Panc1 (cell line): ENCODE measurements around the gene PRF1. TPM values are rescaled to one million over a fixed set of nuclear protein-coding genes. Genes with fewer than 3 reads are reported as not detected.

Experiments
- ATAC-seq: fragments of 200-7000 bp; cut with Tn5 transposase; 2 replicates; pipeline ENCODE4 v1.9.1; 2020; ENCODE audit warnings: mild to moderate bottlenecking, moderate library complexity
- BruUV-seq: library from RNA; stranded (reverse); fragments of 400-500 nt; replicated peaks from 2 replicates; lab custom pipeline; 2021; lab: Mats Ljungman, UMichigan
- CTCF ChIA-PET: fragments of 300-600 bp; sonication (Branson Sonifier 250); formaldehyde crosslinking; loops from one replicate; lab custom pipeline; 2022; ENCODE audit warnings: antibody characterized with exemption; lab: Charles Lee
- POLR2A ChIA-PET: fragments of 300-600 bp; sonication (Branson Sonifier 250); formaldehyde crosslinking; loops from one replicate; lab custom pipeline; 2022; ENCODE audit warnings: antibody characterized with exemption; lab: Charles Lee
- DNase-seq: peaks from one replicate; pipeline ENCODE4 v3.0.0-alpha.2; 2010; ENCODE audit warnings: low read depth, low spot score
- H3K27ac ChIP-seq: 2 replicates; pipeline ENCODE4 v1.5.1; 2011; ENCODE audit warnings: mild to moderate bottlenecking, low read length, inconsistent platforms
- H3K27me3 ChIP-seq: fragments of 200-500 bp; sonication (Bioruptor generic); 2 replicates; pipeline ENCODE4 v1.6.0; 2014; ENCODE audit warnings: low read length, inconsistent platforms; ENCODE audit not compliant: control insufficient read depth, insufficient read depth
- H3K36me3 ChIP-seq: fragments of 200-500 bp; sonication (Bioruptor generic); 2 replicates; pipeline ENCODE4 v1.5.1; 2014; ENCODE audit warnings: inconsistent platforms, mild to moderate bottlenecking, low read length, moderate library complexity; ENCODE audit not compliant: control insufficient read depth, insufficient read depth
- H3K4me1 ChIP-seq: 2 replicates; pipeline ENCODE4 v1.5.1; 2011; ENCODE audit warnings: inconsistent platforms, mild to moderate bottlenecking, low read length, moderate library complexity; ENCODE audit not compliant: control insufficient read depth, insufficient read depth
- H3K4me3 ChIP-seq, 2 experiments: 2 replicates each; pipeline ENCODE4 v1.5.1; 2011 to 2012; ENCODE audit warnings: low read depth in 2 of 2, low read length in 2 of 2, mild to moderate bottlenecking in 2 of 2, inconsistent platforms in 1 of 2, moderate library complexity in 1 of 2
- H3K9me3 ChIP-seq: fragments of 200-500 bp; sonication (Bioruptor generic); 2 replicates; pipeline ENCODE4 v1.5.1; 2014; ENCODE audit warnings: low read depth, mild to moderate bottlenecking, inconsistent platforms, low read length, moderate library complexity; ENCODE audit not compliant: control insufficient read depth, insufficient read depth
- CTCF ChIP-seq: fragments of 450-650 bp; IDR thresholded peaks from 2 replicates; pipeline ENCODE4 v1.5.1; 2017; ENCODE audit warnings: mild to moderate bottlenecking
- POLR2AphosphoS5 ChIP-seq: IDR thresholded peaks from 2 replicates; pipeline ENCODE4 v1.6.1; 2012; ENCODE audit warnings: mild to moderate bottlenecking, low read depth, low read length, moderate library complexity
- SIN3A ChIP-seq: IDR thresholded peaks from 2 replicates; pipeline ENCODE4 v1.6.1; 2012; ENCODE audit warnings: low read depth, mild to moderate bottlenecking, low read length, moderate library complexity, borderline replicate concordance; ENCODE audit not compliant: insufficient read depth
- TCF7L2 ChIP-seq: IDR thresholded peaks from 2 replicates; pipeline ENCODE4 v1.6.1; 2011; ENCODE audit warnings: mild to moderate bottlenecking, low read depth, low read length, inconsistent platforms
- in situ Hi-C: cut with HindIII; loops from 2 replicates; pipeline ENCODE4 v1.10.0; 2016; ENCODE audit warnings: low sequenced_read_pairs, low pct_unique_long_range_greater_than_20kb
- intact Hi-C: fragments of 100-400 bp; cut with micrococcal nuclease; formaldehyde crosslinking; loops from one replicate; pipeline ENCODE4 v1.10.0; 2022; ENCODE audit not compliant: unreplicated experiment
- total RNA-seq: library from RNA; stranded (reverse); gene quantifications from one replicate; pipeline ENCODE4 v1.2.1, GENCODE V29; 2021; ENCODE audit not compliant: unreplicated experiment
- TF ChIP-seq, protein P1 (sequence below), 2 experiments: IDR thresholded peaks; 2 replicates each; pipeline ENCODE4 v1.6.1; 2011 to 2012; ENCODE audit warnings: low read depth in 2 of 2, control low read depth in 1 of 2, low read length in 1 of 2, mild to moderate bottlenecking in 1 of 2, moderate library complexity in 1 of 2; ENCODE audit not compliant: insufficient read depth in 1 of 2

PRF1 gene
- total RNA-seq, 1 experiment from 2014 or later: not detected

DNA sequence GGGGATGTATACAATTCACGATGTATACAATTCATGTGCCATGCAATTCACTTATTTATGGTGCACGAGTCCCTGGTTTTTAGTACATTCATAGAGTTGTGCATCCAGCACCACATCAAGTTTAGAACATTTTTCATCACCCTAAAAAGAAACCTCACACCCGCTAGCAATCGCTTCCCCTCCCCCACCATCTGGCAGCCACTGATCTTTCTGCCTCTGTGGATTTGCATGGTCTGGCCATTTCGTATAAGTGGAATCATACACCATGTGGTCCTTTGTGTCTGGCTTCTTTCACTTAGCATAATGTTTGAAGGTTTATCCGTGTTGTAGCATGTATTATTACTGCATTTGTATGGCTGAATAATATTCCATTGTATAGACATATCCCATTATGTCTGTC, 52.1 kb downstream of the PRF1 start:
- DNase-seq (no peak), ATAC-seq (no peak)
- H3K27ac ChIP-seq: no peak overlapping the region
- ChIA-PET POLR2A (no interaction called here), CTCF (interaction anchor here (0.5 to 1.5 kb wide), 4 partner anchors 9 to 211 kb away, joined by 3 to 7 read pairs (median 4); no protein-coding TSS in a partner anchor)
- H3K9me3 ChIP-seq: no peaks in the 10 kb centered on the region
- in situ Hi-C loops: no loop called here
- H3K4me1 ChIP-seq: no peaks in the 10 kb centered on the region
- BruUV-seq: no TSS peak
- no peaks in the 10 kb centered on the region for H3K27me3 ChIP-seq
- intact Hi-C loops: loop anchor here (2.0 kb wide), 2 partner anchors 208 to 330 kb away; no protein-coding TSS in a partner anchor
- no peak for TF ChIP-seq POLR2AphosphoS5
- TF ChIP-seq, protein P1, sequence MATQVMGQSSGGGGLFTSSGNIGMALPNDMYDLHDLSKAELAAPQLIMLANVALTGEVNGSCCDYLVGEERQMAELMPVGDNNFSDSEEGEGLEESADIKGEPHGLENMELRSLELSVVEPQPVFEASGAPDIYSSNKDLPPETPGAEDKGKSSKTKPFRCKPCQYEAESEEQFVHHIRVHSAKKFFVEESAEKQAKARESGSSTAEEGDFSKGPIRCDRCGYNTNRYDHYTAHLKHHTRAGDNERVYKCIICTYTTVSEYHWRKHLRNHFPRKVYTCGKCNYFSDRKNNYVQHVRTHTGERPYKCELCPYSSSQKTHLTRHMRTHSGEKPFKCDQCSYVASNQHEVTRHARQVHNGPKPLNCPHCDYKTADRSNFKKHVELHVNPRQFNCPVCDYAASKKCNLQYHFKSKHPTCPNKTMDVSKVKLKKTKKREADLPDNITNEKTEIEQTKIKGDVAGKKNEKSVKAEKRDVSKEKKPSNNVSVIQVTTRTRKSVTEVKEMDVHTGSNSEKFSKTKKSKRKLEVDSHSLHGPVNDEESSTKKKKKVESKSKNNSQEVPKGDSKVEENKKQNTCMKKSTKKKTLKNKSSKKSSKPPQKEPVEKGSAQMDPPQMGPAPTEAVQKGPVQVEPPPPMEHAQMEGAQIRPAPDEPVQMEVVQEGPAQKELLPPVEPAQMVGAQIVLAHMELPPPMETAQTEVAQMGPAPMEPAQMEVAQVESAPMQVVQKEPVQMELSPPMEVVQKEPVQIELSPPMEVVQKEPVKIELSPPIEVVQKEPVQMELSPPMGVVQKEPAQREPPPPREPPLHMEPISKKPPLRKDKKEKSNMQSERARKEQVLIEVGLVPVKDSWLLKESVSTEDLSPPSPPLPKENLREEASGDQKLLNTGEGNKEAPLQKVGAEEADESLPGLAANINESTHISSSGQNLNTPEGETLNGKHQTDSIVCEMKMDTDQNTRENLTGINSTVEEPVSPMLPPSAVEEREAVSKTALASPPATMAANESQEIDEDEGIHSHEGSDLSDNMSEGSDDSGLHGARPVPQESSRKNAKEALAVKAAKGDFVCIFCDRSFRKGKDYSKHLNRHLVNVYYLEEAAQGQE (IDR thresholded peaks at IDR 0.05; ENCODE audit: insufficient read depth in 1 of 2, low read depth in 2 of 2, low read length in 1 of 2): no peak
- no peak for TF ChIP-seq CTCF
- no peak for TF ChIP-seq TCF7L2
- no peak for TF ChIP-seq SIN3A
- H3K4me3 ChIP-seq: no peak overlapping the region
- H3K36me3 ChIP-seq: no peaks in the 10 kb centered on the region

DNA sequence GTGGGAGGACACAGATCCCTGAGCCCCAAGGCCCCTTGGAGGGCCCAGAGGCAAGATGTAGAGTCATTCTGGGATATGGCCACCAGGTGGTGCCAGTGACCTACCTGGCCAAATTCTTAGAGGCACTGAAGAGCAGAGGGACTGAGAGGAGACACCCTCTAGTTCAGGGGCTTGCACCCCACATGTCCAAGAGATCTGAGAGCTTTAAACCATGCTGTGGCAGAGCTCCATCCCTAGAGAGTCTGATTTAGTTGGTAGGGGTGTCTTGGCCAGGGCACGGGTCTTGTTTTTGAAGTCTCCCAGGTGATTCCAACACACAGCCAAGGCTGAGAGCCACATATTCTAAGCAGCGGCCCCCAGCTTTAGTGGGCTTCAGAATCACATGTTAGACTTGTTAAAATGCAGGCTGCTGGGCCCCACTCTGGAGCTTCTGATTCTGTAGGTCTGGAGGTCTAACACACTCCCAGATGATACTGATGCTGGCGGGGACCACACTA, 52.5 kb downstream of the PRF1 start:
- BruUV-seq: no TSS peak
- H3K27ac ChIP-seq: no peak overlapping the region
- ChIA-PET CTCF (interaction anchor here (0.5 to 1.5 kb wide), 4 partner anchors 9 to 211 kb away, joined by 4 to 7 read pairs (median 4); no protein-coding TSS in a partner anchor), POLR2A (no interaction called here)
- intact Hi-C loops (loop anchor here (2.0 kb wide), 2 partner anchors 209 to 331 kb away; no protein-coding TSS in a partner anchor), in situ Hi-C loops (no loop called here)
- peak; percentile 97 for TF ChIP-seq CTCF
- no peak for TF ChIP-seq SIN3A
- peak; percentile 46 for DNase-seq
- H3K4me1 ChIP-seq: no peaks in the 10 kb centered on the region
- no peaks in the 10 kb centered on the region for H3K9me3 ChIP-seq
- no peaks in the 10 kb centered on the region for H3K27me3 ChIP-seq
- no peak overlapping the region for H3K4me3 ChIP-seq
- peak; percentile 92 for ATAC-seq
- no peaks in the 10 kb centered on the region for H3K36me3 ChIP-seq
